ENCODE measurements around the gene PHLPP2.

DNA sequence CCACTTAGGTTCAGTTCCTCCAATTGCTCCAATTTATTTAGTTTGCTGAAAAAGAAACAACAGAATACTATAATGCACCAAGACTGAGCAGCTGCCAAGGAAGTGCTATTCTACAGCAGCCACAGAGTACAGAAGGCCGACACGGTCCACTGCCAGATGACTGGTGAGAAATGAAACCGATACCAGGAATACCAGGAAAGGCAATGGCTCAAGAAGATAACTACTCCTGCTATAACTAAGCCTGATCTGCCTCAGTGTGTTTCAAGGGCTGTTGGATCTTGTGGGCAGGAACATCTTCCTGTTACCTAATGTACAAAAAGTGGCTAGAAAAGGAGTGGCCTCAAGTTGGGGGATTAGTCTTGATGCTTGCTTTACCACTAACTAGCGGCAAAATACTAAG lies 65.7 kb downstream of the PHLPP2 start:
- TF ChIP-seq SUZ12 (IDR thresholded peaks at IDR 0.05; ENCODE audit: extremely low read depth, insufficient read depth, insufficient read length) (no peak), ZNF274 (IDR thresholded peaks at IDR 0.05; ENCODE audit: low read depth, low read length) (no peak), YY1 (IDR thresholded peaks at IDR 0.05; ENCODE audit: insufficient read depth, insufficient read length) (no peak)

Data from NT2/D1 (cell line).